NCI-H748 treated with DMSO at 0.1 percent for 48 hours (cell line): ENCODE results near the gene CDS2.
A peak's percentile ranks its signal among the peaks of the same experiment; 100 is the strongest.

Experiments
- DNase-seq: peaks from one replicate; lab custom pipeline; 2025; lab: John Stamatoyannopoulos, UW

The CDS2 gene

DNA sequence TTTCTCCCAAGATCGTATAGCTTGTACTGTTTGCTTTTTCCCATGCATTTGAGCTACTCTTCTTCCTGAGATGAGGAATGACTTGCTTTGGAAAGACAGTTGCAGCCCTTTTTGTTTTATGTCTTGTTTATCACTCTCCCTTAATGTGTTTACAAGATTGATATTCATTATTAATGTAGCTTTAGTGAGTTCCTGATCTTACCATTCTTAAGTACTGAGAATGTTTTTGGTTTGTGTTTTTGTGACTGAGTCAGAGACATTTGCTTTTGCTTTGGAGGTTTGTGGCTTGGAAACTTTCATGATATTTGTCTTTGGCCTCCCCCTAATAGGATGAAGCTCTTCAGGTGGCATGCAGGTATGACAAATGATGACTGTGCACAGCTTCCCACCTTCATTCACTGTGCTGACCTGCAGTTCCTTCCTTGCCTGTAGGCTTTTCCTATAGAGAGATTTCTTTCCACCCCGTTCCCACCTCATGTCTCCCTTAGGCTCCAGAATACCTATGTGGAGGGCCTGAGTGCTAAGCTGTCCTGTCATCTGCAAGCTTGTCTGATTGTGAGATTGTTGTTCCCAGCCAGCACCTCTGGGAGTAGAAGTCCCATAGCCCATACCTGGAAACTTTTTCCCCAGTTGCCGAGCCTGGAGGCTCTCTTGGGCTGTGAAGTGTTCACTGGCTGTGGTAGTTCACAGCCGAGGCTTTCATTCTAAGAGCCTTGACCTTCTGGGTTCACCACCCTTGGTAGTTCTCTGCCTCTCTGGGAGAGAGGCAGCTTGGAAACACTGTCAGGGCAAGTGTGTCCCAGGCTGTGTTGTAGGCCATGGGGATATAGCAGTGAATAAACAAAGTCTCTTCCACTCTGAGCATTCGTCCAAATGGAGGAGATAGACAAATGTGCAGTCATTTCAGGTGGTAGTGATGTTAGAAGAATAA, 27.1 kb downstream of the CDS2 start:
- no peak for DNase-seq

DNA sequence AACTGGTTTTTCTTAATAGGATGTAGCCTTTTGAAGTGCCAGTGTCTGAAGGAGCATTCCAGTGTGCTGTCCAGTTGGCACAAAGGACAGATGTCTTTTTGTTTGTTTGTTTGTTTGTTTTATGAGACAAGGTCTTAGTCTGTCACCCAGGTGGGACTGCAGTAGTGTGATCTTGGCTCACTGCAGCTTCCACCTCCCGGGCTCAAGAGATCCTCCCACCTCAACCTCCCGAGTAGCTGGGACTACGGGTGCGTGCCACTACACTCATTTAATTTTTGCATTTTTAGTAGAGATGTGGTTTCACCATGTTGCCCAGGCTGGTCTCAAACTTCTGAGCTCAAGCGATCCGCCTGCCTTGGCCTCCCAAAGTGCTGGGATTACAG, 27.7 kb downstream of the CDS2 start:
- no peak for DNase-seq

DNA sequence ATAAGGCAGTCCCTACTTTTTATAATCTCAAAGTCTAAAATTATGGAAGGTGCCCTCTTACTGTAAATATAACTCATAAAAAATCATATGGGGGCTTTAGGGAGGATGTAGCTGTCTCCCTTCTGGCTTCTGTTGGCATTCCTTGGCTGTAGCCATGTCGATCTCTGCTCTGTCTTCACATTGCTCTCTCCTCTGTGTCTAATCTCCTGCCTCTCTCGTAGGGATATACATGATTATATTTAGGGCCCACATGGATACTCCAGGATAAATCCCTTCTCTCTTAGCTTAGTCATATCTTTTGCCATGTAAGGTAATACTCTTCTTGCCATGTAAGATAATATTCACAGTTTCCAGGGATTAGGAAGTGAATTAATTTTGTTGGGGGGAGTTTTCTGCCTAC, 28.6 kb downstream of the CDS2 start:
- no peak for DNase-seq

DNA sequence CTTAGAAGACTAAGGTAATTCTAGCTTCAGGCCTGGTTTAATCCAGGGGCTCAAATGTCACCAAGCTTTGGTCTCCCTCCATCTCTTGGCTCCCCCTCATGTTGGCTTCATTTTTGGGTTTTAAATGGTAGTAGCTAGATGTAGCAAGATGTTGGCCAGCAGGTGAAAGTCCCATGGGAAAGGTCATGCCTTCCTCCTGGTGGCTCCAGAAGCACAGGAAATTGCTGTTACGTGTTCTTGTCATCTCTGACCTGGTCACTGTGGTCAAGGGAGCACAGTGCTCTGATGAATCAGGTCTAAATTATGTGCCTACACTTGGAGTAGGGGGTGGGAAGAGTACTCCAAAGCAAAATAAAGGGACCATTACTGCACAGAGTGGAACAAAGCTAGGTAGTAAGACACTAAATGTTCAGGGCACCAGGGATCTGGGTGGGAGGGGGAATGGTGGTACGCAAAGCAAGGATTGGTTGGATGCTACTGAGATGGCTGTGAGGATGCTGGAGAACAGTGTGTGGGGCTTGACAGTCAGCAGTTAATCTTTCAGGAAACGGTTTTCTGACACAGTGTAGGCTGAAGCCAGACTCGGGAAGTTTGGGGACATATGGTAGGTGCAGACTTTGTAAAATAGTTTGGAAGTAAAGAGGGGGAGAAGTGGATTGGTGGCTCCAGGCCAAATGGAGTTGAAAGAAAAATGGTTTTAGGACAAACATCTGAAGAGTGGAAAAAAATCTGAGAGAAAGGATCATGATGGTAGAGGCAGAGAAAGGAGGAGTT, 30.1 kb downstream of the CDS2 start:
- DNase-seq = no peak

DNA sequence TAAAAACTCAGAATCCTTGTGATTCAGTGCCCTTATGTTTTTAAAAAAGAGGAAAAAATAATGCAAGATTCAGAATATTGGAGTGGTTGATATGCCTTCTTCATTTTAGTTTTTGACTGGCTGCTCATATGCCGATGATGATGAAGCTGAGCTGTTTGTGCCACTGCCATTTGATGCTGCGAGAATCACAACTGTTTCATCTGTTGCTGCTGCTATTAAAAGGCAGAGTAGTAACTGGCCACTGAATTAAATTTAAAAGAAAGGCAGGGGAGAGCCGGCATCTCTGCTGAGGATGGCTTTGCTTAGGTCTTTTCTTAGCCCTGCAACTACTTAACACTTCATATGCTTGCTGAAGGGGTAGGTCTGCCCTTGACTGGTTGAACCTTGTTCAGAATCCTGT, 33.1 kb downstream of the CDS2 start:
- no peak for DNase-seq

DNA sequence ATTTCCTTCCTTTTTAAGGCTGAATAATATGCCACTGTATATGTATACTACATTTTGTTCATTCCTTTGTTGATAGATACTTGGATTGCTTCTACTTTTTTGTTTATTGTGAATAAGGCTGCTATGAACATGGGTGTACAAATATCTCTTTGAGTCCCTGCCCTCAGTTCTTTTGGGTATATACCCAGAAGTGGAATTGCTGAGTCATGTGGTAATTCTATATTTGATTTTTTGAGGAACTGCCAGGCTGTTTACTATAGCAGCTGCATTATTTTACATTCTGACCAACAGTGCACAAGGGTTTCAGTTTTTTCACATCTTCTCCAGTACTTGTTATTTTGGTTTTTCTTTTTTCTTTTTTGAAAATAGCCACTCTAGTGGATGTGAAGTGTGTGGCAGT, 34.1 kb downstream of the CDS2 start:
- DNase-seq = no peak

DNA sequence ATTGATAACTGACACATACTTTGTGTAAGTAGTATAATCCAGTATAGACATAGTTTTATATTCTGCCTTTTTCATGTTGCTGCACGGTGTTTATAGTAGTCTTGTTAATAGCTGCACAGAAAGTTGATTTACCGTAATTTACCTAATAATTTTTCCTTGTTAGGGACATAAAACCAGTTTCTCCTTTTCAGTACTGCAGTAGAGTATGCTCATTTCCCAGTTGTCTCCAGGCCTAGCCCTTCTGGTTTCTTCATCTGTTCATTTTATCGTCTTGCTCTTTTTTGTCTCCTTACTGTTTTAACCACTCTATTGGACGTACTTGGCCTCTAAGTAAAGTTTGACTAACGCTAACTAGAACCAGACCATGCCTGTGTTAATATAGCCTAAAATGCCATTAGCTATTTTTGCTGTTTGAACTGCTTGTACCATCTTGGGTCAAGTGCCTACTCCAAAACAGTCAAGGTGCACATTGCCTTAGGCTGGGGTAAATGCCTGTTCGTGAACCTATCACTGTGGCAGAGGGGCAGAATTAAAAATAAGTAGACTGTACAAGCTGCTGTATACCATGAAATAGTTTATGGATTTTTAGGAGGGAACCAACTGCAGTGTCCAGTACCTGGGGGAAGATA, 34.8 kb downstream of the CDS2 start:
- no peak for DNase-seq

DNA sequence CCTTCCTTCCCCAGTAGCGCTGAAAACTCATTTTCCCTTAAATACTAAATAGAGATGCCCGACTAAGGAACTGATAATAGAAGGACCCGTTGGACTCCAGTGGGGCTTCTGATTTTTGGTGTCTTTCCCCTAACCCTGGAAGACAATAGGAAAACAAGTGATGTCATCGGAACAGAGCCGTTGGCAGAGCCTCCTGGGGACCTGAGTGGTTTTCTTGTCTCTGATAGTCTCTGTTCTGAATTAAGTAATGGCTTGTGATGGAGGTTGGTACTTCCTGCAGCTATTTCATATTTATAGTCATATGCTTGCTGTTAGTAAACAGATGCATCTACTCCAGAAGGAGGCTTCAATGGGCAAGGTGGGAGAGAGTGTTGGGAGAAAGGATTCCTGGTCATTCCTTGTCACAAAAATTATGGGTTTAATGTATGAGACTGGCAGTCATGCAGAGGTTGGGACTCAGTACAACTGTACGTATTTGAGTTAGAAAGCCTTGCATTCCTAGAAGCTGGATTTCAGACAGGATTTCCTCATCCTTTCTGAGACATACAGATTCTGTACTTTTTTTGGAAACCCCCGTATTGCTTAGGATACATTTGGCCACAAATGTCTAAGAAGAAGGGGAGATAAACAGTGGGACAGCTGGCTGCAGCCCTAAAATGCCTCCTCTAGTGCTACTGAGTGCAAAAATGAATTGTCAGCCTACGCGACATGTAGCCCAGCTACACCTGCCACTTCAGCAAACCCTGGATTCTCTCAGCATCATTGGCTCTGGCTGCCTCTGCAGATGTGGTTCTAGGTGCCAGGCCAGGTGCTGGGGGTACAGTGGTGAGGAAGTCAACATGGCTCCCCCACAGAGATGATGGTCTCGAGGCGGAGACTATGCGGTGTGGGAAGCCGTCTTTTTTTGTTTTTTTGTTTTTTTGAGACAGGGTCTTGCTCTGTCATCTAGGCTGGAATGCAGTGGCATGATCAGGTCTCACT, 38.1 kb downstream of the CDS2 start:
- DNase-seq = no peak

DNA sequence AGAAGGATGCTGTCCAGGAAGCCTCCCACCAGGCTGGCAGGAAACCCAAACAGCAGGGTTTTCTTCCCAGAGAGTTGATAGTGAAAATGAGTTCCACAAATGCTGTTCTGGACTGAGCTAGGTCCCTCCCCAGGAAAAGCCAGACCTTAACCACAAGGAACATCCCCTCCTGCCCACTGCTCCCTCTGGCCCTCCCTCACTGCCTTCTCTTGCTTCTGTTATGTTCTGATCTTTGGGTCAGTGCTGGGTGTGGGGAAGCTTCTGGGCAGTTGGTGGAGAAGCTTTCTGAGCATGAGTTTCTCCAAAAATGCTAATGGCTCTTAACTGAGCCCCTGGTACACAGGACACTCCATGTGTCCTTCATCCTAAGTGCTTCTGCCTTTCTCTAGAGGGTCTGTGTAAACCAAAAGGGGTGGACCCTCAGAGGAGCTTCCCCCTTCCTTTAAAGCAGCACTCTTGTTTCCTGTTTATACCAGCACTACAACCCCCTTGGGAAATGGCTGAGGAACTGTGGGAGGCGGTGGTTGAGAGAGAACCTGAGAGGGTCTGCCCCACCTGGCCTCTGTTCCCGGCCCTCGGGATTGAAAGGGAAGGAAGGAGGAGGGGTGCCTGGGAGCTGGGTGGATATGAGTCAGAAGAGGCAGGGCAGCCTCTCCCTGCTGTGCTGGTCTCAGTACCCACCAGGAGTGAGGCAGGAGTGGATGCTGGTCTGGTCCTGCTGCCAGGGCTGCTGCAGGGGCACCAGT, 42.0 kb downstream of the CDS2 start:
- no peak for DNase-seq

DNA sequence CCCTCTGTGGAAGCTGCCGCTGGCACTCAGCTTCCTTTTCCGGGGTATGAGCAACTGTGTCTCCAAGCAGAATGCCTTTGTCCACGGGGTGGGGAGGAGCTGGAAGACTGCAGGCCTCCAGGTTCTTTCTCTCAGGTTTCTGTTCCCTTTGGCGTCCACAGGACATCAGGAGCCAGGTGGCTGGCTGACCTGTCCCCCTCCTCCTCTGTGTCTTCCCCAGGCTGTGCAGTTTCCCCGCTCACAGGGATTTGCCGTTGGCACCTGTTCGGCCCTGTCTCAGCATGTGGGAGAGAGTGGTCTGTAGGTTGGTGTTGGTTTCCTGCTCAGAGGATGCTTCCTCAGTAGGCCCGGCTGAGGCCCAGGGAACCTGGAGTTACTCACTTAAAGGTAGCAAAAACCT, 43.5 kb downstream of the CDS2 start:
- DNase-seq = no peak

DNA sequence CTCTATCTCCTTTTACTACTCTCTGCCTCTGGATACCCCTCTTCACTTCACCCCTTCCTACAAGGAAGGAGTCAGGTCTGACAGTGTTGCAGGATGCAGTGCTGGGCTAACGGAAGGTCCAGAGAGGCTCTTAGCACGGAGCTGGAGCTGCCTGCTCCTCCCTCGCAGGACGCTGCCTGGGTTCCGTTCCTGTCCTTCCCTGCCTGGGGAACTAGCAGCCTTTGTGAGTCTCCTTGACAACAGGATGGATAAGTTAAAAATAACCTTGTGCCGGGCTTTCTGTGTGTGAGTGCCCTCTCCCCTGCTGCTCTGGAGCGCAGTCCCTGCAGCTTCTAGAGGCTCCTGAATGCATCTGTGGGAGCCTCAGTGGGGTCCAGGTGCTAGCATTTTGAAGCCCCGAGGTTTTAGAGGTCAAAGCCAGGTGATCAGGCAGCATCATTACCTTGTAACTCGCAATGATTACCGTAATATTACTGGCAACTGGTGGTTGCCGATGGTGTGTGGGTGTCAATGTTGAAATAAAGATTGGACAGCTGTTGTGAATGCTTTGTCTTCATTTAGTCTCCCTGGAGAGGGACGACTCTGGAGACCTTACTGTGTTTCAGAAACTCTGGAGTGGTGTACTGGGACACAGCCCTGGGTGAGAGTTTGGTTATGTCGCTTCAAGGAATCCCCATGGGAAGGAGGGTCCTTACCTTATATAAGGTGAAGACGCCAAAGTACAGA, 44.4 kb downstream of the CDS2 start:
- no peak for DNase-seq

DNA sequence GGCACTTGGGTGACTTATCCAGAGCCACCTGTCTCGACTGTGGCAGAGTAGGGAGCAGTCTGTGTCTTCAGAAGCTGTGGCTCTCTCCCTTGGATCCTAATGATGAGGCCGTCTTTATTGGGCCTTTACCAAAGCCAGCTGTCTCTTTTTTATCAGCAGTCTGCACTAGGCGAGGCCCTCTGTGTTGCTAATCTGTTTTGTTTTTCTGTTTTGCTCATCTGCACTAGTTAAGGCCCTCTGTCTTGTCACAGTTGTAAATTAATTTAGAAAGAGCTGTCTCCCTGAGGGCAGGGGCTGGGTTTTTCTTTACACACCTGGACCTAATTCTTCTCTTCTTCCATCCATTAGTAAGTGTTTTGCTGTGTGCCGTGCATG, 45.0 kb downstream of the CDS2 start:
- no peak for DNase-seq

DNA sequence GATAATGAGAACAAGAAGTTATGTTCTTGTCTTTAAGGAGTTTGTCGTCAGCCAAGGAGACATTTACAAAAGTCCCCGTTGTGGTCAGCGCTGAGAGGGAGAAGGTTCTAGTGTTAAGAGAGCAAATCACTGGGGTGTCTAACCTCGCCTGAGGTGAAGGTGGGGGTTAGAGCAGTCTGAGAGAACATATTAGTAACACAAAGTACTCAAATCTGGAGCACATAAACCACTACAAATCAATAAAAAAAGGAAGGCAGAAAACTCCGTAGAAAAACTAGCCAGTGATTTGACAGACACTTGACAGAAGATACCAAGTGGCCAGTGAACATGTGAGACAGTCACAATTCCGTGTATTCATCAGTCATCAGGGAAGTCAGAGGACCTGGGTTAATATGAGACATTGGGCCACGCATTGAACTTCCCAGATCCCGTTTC, 45.4 kb downstream of the CDS2 start:
- no peak for DNase-seq

DNA sequence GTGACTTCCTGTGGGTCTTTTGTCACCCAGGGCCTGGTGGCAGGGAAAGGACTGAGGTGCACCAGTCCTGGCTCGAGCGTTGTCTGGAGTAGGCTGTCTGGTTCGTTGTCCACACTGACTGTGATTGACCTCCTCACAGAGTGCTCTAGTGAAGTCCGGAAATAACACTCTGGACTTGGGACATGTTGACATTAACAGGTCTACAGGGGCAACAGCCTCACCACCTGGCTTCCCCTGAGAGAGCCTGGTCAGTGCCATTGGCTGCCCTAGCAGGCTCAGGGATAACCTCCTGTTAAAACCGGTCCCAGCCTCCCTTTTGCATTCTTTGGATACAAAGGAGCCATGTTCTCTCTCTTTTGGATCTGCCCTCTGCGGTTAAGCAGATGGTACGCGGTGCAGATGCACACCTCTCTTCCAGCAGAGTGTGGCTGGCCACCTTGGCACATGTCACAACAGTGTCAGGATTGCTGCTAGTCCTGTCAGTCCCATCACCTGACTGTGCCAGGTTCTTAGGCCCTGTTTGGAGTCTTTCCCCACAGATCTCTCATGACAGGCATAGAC, 46.2 kb downstream of the CDS2 start:
- no peak for DNase-seq

DNA sequence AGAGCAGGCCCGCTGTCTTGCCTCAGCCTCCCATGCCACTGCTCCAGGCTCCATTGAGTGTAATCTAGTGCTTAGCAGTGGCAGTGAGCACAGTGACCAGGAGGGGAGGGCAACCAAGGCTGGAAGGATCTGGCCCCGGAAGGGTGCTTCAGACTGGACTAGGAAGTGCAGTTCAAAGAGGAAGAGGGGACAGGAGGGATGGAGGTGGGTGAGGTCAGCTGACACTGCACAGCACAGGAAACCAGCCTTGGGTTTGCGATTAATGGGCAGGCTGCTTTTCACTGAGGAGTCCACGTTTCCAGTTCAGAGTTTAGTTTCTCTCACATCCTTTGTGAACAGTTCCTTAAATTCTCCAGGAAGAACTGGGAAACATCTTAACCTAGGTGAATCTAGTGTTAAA, 46.9 kb downstream of the CDS2 start:
- no peak for DNase-seq

DNA sequence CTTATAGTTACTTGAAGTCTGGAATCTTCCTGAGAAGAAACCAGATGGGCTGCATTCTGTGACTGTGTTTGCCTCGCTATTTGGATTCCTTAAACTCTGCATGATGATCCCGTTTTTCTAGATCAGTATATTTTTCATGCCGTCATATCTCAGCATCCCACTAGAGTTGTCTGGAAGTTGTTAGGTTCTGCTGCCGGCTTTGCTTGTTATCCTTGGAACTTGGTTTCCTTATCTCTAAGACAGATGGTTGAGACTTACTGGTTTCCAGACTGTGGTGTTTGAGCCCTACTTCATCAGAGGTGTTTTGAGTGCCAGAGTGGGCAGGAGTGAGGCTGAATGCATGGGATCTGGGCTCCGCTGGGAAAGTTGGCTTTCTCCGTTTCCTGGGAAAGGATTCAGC, 50.3 kb downstream of the CDS2 start:
- DNase-seq = no peak

DNA sequence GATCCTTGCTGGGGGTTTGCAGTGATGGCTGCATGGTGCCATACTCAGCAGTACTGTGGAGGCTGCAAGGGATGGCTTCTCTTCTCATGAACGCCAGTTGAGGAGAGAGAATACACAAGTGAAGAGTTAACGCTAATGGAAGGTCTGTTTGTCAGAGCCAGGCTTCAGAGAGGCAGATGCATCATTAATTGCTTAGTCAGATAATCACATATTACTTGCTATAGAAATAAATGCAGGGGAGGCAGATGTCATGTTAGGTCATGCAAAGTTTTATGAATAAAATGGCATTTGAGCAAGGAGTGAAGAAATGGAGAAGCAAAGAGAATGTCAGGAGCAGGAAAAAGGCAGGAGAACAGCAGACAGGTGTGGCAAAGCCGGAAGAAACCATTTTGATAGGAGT, 51.2 kb downstream of the CDS2 start:
- no peak for DNase-seq

DNA sequence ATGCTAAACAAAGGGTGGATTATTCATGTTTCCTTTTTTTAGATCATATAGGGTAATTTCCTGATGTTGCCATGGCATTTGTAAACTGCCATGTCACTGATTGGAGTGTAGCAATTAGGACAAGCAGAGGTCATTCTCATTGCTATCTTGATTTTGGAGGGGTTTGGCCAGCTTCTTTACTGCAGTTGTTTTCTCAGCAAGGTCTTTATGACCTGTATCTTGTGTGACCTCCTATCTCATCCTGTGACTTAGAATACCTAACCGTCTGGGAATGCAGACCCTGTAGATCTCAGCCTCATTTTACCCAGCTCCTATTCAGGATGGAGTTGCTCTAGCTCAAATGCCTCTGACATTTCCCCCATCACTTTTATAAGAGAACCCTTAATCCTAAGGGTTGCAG, 53.6 kb downstream of the CDS2 start:
- no peak for DNase-seq

DNA sequence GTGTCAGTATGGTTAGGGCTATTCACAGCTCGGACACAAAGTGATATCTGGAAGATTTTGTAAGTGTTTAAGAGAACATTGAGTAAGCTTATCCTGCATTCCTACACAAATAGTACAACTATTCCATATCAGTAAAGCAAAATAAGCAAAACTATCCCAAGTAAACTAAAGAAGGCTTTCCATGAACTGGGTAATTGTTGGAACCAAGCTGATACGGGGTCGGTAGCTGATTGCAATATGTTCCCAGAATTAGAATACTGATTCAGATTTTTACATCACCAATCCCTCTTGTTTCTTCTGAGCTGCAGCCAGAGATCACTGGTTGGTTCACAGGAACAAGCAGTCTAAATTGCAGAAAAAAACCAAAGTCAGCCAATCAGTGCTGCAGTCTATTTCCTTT, 54.1 kb downstream of the CDS2 start:
- DNase-seq = no peak

DNA sequence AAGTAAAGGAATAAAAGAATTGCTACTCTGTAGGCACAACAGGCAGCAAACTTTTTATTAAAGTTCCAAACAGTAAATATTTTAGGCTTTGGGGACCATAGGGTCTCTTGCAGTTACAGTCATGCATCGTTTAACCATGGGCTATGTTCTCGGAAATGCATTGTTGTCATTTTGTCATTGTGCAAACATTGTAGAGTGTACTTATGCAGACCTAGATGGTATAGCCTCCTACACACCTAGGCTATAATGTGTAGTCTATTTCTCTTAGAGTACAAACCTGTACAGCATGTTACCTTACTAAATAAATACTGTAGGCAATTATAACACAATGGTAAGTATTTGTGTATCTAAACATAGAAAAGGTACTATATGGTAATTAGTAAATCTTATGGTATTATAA, 54.7 kb downstream of the CDS2 start:
- peak; percentile 35 for DNase-seq
